GM19035 (cell line): Measurements from ENCODE around the gene XRCC3.
"Not testable (repeated sequence)": the region's sequence is repeated elsewhere in the genome, so short reads cannot be mapped to it uniquely, and the experiment has no call there.

ENCODE experiments used
- ATAC-seq: cut with Tn5 transposase; IDR thresholded peaks from one replicate; pipeline ENCODE4 v1.9.1; 2021; ENCODE audit not compliant: unreplicated experiment

Gene XRCC3

DNA sequence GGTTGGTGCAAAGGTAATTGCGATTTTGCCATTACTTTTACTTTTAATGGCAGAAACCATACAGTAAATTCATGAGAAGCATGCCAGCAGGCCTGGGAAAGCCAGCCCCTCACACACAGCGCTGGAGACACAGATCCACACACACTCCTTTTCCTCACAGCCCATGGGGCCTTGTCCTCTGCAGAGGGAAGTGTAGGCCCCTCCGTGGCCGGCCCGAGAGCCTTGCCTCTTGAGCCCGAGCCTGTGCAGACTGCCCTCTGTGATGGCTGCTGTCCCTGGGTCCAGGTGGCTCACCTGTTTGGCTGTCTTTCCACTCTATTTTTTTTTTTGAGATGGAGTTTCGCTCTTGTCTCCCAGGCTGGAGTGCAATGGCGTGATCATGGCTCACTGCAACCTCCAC lies 39.3 kb downstream of the XRCC3 start:
- no peak for ATAC-seq

DNA sequence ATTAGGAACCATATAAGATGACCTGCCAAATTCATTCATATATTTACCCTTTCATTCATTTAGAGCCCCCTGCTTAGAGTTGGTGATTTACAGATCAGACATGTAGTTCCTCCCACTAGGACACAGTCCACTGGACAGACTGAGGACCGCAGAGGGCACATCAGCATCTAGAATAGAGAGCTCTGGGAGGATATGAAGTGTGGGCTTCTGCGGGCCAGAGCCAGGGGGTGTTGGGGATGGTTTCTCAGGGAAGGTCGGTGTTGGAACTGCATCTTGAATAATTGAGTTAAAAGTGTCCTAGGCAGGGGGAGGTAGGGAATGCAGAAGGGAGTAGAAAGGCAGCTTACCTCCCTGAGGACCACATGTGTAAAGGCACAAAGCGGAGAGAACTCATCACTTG lies 43.3 kb downstream of the XRCC3 start:
- ATAC-seq: no peak

DNA sequence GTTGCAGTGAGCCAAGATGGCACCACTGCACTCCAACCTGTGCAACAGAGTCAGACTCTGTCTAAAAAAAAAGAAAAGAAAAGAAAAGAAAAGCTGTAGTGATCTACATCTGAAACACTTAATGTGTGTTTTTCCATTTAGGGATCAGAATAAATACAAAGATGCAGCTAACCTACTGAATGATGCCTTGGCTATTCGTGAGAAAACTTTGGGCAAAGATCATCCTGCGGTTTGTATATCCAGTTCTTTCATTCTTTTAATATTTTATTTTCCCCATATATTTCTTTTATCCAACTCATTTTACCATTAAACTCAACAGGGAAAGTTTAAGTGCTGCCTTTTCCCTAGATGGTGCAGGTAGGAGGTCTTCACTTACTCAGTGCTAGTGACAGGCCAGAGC lies 45.9 kb downstream of the XRCC3 start:
- no peak for ATAC-seq

DNA sequence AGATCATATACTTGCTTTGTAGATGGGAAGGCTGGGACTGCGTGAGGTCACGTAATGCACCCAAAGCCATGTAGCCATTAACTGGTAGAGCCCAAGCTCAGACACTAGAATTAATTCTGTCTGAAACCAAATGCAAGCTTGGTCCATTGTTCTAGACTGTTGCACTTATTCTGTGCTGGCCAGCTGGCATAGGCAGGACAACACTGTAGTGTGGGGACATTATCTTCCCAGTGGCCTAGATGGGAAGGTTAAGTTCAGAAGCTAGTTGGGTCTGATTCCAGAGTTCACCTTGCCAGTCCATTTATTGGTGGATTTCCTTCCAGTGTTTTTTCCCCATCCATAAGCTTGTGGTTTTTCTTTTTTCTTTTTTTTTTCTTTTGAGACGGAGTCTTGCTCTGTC lies 47.1 kb downstream of the XRCC3 start:
- no peak for ATAC-seq

DNA sequence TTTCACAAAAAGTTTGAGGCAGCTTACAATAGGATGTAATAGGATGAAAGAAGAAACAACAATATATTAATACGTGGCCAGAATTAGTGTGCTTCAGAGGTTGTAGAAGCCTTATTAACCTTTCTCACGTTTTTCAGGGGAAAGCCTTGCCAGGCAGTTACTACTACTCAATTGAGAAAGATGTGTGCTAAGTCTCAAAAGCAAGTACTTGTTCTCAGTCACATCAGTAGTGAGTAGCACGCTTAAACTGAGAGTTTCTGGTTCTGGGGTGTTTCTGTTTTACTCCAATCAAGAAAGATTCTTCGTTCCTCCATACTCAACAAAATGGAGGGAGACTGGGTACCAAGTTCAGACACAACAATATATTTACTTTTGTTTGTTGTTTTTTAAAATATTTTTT lies 47.6 kb downstream of the XRCC3 start:
- no peak for ATAC-seq

DNA sequence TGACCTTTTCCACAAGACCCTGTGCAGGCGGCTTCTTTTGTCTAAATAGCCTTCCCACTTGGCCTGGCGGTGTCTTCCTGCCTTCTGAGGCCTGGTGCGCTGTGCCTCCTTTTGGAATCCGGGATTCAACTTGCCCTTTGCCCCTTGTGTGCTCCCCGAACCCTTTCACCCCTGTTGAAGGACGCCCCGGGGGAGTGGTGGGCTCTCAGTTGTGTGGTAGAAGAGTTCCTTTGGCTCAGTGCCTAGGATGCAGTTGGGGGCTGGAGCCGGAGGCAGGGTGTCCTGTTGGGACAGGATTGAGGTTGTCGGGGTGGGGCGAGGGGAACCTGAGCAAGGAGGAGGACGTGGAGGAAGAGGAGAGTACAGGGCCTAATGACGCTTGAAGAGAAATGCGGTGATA lies 51.7 kb downstream of the XRCC3 start:
- no peak for ATAC-seq

DNA sequence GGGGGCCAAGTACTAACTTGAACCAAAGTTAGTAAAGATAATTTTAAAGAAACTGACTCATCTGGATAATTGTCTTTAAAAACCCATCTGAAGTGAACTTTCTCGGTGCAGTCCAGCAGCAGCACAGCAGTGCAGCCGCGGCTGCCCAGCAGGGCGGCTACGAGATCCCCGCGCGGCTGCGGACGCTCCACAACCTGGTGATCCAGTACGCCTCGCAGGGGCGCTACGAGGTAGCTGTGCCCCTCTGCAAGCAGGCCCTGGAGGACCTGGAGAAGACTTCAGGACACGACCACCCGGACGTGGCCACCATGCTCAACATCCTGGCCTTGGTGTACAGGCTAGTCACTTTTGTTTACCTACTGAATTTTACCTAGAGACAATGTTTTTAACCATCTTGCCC lies 52.7 kb downstream of the XRCC3 start:
- no peak for ATAC-seq

DNA sequence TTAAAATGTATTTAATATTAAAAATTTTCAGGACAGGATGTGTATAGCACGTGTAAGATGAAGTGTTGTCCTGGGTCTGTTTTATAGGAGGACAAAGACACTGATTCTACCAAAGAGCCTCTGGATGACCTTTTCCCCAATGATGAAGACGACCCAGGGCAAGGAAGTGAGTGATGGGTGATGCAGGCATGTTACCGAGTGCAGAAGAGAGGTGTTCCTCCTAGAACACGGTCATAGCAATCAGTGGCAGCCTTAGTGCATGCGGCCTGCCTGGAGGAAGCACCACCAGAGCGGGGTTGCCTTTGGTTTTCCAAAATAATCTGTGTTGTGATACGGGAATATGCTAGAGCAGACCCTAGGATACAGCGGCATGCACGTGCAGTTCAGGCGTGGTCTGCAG lies 53.2 kb downstream of the XRCC3 start:
- no peak for ATAC-seq

DNA sequence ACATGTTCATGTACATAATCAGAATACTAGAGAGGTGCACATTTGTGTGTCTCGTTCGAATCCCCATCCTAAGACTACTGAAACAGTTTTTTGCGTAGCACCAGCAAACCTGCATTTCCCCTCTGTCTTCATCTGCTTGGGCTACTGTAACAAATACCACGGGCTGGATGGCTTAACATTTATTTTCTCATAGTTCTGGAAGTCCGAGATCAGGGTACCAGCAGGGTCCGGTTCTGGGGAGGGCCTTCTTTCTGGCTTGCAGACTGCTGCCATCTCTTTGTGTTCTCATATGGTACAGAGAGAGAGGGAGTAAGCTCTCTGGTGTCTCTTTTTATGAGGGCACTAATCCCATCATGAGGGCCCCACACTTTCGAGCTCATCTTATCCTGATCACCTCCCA lies 55.6 kb downstream of the XRCC3 start:
- no peak for ATAC-seq

DNA sequence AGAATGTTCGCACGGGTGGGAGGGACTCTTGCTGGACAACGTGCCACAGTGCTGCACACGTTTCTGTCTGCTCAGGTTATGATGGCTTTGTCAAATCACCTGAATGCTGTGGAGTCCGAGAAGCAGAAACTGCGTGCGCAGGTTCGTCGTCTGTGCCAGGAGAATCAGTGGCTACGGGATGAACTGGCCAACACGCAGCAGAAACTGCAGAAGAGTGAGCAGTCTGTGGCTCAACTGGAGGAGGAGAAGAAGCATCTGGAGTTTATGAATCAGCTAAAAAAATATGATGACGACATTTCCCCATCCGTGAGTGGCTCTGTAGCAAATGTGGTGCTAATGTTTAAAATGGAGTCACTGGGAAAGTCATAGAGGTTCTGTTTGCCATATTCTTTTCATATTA lies 57.8 kb downstream of the XRCC3 start:
- ATAC-seq: no peak

DNA sequence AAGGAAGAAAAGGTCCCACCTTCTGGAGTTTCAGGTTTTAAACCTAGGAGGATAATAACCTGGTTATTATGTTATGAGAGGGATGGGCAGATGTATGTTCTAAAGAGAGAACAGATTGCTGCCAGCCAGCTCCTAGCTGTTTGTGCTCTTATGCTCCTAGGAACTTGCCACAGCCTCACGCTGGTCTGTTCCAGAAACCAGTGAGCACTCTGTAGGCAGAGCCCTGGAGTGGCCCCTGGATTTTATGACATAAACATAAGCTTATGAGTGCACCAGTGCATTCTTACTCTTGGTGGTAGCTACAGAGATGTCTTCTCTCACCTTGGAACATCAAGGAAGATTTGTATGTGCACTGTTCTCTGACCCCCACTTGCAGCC lies 58.5 kb downstream of the XRCC3 start:
- ATAC-seq: no peak

DNA sequence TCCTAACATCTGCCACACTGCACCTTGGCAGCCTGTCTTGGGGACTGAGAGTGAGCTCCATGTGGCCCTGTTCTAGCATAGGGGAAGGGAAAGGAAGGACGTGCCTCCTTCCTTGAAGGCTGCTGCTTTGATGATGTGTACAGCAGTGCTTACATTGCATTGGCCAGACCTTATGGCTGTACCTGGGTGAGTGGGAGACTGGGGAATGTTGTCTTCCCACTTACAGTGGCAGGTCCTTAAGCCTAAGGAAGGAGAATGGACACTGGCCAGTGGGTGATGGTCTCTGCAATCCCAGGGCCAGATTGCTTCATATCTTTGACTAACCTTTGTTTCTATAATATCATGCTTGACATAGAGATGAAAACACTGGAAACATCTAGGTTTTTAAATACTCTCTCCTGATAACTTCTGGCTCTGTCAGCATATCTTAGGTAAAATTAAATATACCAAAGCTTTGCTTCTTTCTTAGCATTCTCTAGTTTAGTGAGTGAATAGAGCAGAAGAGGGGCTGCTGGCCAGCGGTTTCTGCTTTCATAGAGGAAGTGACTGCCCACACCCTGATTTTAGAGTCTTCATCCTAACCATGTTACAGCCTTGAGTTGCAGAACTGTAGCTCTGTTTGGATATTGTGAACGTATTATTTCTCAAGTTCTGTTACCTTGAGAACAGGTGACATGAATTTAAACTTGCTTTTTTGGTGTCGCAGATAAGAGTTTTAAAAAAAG lies 59.1 kb downstream of the XRCC3 start:
- no peak for ATAC-seq

DNA sequence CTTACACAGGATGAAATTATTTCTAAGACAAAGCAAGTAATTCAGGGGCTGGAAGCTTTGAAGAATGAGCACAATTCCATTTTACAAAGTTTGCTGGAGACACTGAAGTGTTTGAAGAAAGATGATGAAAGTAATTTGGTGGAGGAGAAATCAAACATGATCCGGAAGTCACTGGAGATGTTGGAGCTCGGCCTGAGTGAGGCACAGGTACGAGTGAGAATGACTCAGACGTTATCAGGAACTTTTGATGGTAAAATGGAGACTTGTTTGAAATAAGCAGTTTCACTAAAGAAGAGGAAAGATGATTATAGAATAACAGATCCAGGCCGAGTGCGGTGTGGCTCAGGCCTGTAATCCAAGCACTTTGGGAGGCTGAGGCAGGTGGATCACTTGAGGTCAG lies 60.6 kb downstream of the XRCC3 start:
- no peak for ATAC-seq

DNA sequence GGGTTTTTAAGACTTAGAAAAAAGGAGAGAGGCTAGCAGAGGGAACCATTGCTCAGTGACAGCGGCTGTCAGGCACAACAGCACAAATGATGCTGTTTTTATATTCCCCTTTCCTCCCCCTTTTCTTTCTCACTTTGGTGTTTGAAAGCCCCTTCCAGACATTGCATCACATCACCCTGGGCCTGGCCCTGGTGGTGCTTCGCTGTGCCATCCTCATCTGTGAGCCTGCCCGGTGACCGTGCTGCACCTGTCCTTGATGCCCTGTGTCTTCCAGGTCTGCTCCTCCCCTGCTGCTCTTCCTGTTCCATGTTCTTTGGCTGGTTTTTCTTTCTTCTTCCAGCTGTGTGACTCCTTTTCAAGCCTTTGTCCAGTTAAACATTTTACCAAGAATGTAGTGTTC lies 61.4 kb downstream of the XRCC3 start:
- ATAC-seq: no peak

DNA sequence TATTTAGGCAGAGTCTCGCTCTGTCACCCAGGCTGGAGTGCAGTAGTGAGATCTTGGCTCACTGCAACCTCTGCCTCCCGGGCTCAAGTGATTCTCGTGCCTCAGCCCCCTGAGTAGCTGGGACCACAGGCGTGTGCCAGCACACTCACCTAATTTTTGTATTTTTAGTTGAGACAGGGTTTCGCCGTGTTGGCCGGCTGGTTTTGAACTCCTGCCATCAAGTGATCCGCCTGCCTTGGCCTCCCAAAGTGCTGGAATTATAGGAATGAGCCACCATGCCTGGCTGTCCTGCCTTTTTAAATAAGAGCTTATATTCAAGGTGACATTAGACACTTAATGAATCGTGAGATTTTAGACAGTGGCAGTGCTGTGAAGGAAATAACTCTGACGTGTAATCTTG lies 61.9 kb downstream of the XRCC3 start:
- ATAC-seq: not testable (repeated sequence)

DNA sequence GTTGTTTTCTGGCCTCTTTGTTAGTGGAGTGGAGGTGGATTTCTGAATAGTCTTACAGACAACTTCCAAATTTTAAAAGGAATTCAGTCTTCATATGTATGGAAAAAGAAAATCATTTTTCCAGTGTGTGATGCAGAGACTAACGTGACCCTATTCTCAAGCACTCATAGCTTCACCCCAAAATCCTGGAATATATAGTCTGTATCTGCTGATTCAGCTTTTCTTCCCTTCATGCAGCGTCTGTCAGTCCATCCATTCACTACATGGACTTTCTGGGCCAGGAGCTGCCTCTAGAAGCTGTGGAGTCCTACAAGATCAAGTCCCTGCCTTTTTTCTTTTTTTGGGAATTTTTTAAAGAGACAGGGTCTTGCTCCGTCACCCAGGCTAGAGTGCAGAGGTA lies 62.4 kb downstream of the XRCC3 start:
- no peak for ATAC-seq

DNA sequence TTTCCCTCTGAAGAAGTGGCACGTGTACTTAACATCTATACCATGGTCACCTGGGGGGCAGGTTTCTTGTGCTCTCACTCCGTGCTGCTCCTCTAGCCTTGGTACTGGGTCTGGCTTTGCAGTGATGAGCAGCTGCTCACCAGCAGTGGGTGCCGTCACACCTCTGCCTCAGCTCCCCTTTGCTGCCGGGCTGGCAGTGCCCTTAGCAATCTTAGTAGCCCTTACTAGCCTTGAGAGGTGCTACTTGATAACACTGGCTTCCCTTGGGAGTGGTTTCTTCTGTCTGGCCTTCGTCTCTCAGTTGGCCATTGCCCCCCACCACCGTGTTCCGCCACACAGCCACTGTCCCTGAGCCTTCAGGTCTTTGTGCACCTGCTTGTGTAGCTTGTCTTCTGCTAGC lies 63.7 kb downstream of the XRCC3 start:
- ATAC-seq: no peak

DNA sequence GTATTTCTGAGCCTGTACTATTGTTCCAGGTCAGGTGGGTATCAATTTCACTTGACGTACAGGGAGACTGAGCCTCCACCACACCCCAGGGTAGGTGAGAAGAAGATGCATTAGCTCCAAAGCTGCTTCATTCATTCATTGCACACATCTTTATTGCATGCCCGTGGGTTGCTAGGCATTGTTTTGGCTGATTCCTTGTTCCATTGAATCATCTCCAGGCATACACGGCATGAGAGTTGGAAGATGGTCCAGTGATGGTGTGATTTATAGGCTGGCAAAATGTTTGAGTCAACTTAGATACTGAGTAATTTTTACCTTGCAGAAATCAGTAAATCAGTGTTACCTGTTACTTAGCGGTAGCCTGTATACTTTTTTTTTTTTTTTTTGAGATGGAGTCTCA lies 65.0 kb downstream of the XRCC3 start:
- ATAC-seq: no peak

DNA sequence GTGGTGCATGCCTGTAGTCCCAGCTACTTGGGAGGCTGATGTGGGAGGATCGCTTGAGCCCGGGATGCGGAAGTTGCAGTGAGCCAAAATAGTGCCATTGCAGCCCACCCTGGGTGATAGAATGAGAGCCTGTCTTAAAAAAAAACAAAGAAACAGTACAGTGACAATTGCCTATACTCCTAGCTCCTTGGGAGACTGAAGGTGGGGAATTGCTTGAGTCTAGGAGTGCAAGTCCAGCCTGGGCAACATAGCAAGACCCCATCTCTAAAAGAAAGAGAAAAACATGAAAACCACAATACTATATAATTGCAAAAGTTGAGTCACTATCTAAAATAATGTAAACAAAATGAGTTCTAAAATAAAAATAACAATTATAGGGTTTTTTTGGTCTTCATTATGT lies 66.2 kb downstream of the XRCC3 start:
- ATAC-seq: no peak
